ENCODE results near the gene KEL.

Gene KEL

GRCh38 chr7:142959202-142959601 is 3.0 kb downstream of the KEL start:
- Histone ChIP-seq H3K4me3 (ENCODE audit: low read length) (no peak overlapping the region), H3K4me1 (ENCODE audit: control insufficient read depth, insufficient read depth, low read length) (no peaks in the 10 kb centered on the region), H3K36me3 (ENCODE audit: insufficient read depth, low read length) (no peaks in the 10 kb centered on the region), H3K9me3 (replicated peaks; ENCODE audit: low read length) (no peaks in the 10 kb centered on the region), H3K9ac (ENCODE audit: low read depth, low read length) (no peak overlapping the region), H3K27me3 (ENCODE audit: control insufficient read depth, insufficient read depth, low read length) (peaks cover 29% of the 10 kb centered on the region), H3K4me2 (ENCODE audit: low read length) (no peak overlapping the region)

GRCh38 chr7:142957723-142958122 is 4.4 kb downstream of the KEL start:
- H3K36me3 ChIP-seq (ENCODE audit: insufficient read depth, low read length) = no peaks in the 10 kb centered on the region
- no peaks in the 10 kb centered on the region for H3K9me3 ChIP-seq (replicated peaks; ENCODE audit: low read length)
- no peak overlapping the region for H3K4me2 ChIP-seq (ENCODE audit: low read length)
- no peaks in the 10 kb centered on the region for H3K4me1 ChIP-seq (ENCODE audit: control insufficient read depth, insufficient read depth, low read length)
- H3K27me3 ChIP-seq (ENCODE audit: control insufficient read depth, insufficient read depth, low read length) = peaks cover 23% of the 10 kb centered on the region
- no peak overlapping the region for H3K9ac ChIP-seq (ENCODE audit: low read depth, low read length)
- H3K4me3 ChIP-seq (ENCODE audit: low read length) = no peak overlapping the region

DNA sequence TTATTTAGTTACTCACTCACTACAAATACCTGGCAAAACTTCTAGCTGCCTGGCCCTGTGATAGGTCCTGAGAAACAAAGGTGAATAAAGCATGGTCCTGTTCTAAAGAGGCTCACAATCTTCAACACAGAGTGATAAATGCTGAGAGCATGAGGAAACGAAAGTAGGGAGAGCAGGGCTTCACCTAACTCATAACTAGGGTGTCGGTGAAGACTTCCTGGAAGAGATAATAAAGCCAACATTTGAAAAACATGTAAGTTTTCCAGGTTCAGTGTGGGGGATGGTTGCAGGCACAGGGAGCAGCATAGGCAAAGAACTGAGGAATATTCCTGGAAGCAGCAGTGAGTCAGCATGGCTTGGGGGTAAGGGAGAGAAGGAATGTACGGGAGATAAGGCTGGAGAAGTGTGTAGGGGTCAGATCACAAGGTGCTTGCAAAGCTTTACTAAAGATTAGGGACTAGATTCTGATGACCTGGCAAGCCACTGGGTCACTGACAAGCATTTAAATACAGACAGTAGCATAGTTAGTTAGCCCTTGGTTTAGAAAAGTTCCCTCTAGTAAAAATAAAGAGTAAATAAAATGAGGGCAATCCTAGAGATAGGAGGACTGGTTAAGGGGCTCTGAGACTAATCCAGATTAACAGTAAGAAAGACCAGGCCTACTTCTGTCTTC is 5.1 kb downstream of the KEL start:
- H3K4me3 ChIP-seq (ENCODE audit: low read length) = no peak overlapping the region
- no peak overlapping the region for H3K4me2 ChIP-seq (ENCODE audit: low read length)
- H3K9me3 ChIP-seq (replicated peaks; ENCODE audit: low read length) = no peaks in the 10 kb centered on the region
- H3K36me3 ChIP-seq (ENCODE audit: insufficient read depth, low read length) = no peaks in the 10 kb centered on the region
- H3K27me3 ChIP-seq (ENCODE audit: control insufficient read depth, insufficient read depth, low read length) = peaks cover 21% of the 10 kb centered on the region
- H3K4me1 ChIP-seq (ENCODE audit: control insufficient read depth, insufficient read depth, low read length) = no peaks in the 10 kb centered on the region
- H3K9ac ChIP-seq (ENCODE audit: low read depth, low read length) = no peak overlapping the region

DNA sequence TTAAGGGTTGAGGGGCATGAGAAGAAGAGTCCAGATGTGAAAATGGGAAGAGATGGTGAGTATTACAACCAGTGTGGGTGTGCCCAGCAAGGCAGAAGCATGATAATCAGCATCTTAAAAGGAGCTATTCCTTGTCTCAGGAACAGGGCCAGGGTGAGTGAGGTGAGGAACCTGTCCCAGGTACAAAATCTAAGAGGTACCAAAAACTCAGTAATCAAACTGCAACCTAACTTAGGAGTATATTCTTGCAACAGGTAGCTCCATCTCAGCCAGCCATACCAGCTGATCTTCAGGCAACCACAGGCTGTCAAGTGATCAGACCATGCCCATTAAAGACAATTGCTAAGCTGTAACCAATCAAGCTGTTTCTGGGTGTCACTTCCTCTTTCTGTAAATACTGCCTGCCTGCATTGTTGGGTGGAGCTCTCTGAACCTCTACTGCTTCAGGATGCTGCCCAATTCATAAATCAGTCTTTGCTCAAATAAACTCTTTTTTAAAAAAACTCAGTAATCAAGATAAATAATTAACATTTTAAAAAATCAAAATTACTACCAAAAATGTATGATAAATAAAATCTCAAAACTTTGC is 7.4 kb downstream of the KEL start:
- Histone ChIP-seq H3K9ac (ENCODE audit: low read depth, low read length) (no peak overlapping the region), H3K4me1 (ENCODE audit: control insufficient read depth, insufficient read depth, low read length) (no peaks in the 10 kb centered on the region), H3K36me3 (ENCODE audit: insufficient read depth, low read length) (no peaks in the 10 kb centered on the region), H3K4me3 (ENCODE audit: low read length) (no peak overlapping the region), H3K4me2 (ENCODE audit: low read length) (no peak overlapping the region), H3K9me3 (replicated peaks; ENCODE audit: low read length) (no peaks in the 10 kb centered on the region), H3K27me3 (ENCODE audit: control insufficient read depth, insufficient read depth, low read length) (peaks cover 18% of the 10 kb centered on the region)

DNA sequence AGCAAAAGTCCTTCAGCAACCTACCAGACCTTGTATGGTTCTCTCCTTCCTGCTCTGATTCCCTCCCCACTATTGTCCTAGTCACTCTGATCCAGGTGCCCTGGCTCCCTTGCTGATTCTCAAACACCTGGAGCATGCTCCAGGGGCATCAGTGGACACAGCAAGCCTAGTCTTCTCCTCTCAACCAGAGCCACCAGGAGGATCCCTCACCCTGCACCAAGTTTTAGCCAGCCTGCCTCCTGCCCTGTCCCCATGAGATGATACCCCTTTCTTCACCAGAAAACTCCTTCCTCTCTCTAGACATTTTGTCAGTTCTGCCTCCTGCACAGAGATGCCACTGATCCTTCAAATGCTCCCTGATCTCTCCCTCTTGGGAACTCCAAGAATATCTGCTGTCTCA is 11.9 kb downstream of the KEL start:
- Histone ChIP-seq H3K4me1 (ENCODE audit: control insufficient read depth, insufficient read depth, low read length) (no peaks in the 10 kb centered on the region), H3K4me2 (ENCODE audit: low read length) (no peak overlapping the region), H3K36me3 (ENCODE audit: insufficient read depth, low read length) (no peaks in the 10 kb centered on the region), H3K27me3 (ENCODE audit: control insufficient read depth, insufficient read depth, low read length) (peaks cover 18% of the 10 kb centered on the region), H3K9me3 (replicated peaks; ENCODE audit: low read length) (no peaks in the 10 kb centered on the region), H3K9ac (ENCODE audit: low read depth, low read length) (no peak overlapping the region), H3K4me3 (ENCODE audit: low read length) (no peak overlapping the region)

DNA sequence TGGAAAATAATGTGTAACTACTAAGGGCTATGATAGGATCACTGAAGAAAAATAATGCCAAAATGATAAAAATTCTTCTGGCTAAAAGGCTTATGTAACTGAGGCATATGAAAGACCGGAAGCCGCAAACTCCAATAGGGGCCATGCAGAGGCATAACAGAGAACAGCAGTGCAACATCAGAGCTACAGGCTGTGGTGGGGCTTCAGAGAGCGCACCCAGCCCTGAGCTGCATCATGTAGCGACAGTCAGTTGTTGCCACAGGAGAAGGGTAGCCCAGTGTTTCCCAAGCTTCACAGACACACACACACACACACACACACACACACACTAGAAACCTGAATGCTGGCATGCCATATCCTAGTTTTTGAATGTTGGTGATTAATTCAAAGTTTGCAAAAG is 13.6 kb downstream of the KEL start:
- H3K9me3 ChIP-seq (replicated peaks; ENCODE audit: low read length) = no peaks in the 10 kb centered on the region
- no peak overlapping the region for H3K4me2 ChIP-seq (ENCODE audit: low read length)

GRCh38 chr7:142945001-142945400 is 17.2 kb downstream of the KEL start:
- Histone ChIP-seq H3K9ac (ENCODE audit: low read depth, low read length) (no peak overlapping the region), H3K27me3 (ENCODE audit: control insufficient read depth, insufficient read depth, low read length) (peaks cover 13% of the 10 kb centered on the region), H3K9me3 (replicated peaks; ENCODE audit: low read length) (no peaks in the 10 kb centered on the region), H3K4me2 (ENCODE audit: low read length) (no peak overlapping the region), H3K36me3 (ENCODE audit: insufficient read depth, low read length) (no peaks in the 10 kb centered on the region), H3K4me3 (ENCODE audit: low read length) (no peak overlapping the region), H3K4me1 (ENCODE audit: control insufficient read depth, insufficient read depth, low read length) (no peaks in the 10 kb centered on the region)

More for the DNA sequence above, 13.6 kb downstream of the KEL start:
- no peak overlapping the region for H3K9ac ChIP-seq (ENCODE audit: low read depth, low read length)
- H3K4me3 ChIP-seq (ENCODE audit: low read length) = no peak overlapping the region
- H3K4me1 ChIP-seq (ENCODE audit: control insufficient read depth, insufficient read depth, low read length) = no peaks in the 10 kb centered on the region
- peaks cover 18% of the 10 kb centered on the region for H3K27me3 ChIP-seq (ENCODE audit: control insufficient read depth, insufficient read depth, low read length)
- H3K36me3 ChIP-seq (ENCODE audit: insufficient read depth, low read length) = no peaks in the 10 kb centered on the region

DNA sequence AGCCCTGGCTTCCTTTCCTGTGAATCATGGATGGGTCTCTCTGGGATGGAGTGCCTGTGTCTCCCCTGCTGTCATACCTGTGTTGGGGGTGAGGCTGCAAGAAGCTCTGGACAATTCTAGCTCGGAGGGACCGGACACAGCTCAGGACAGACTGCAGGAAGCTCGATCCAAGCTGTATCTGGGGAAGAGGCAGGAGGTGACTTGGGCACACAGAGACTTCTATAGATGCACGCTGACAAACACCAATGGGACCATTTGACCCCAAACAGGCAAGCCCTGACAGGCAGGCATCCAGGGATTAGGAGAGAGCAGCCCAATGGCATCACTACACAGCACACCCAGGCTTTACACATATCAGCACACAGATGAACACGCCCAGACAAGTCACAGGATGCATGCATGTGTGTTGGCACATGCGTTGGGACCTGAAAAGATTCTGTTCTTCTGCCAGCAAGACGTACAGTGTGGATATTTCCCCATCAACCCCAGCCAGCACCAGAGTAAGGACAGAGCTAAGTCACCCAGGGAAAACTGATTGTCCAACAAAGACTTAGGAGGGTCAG is 18.4 kb downstream of the KEL start:
- H3K4me2 ChIP-seq (ENCODE audit: low read length) = no peak overlapping the region
- H3K27me3 ChIP-seq (ENCODE audit: control insufficient read depth, insufficient read depth, low read length) = peaks cover 6% of the 10 kb centered on the region
- H3K4me3 ChIP-seq (ENCODE audit: low read length) = no peak overlapping the region
- no peaks in the 10 kb centered on the region for H3K4me1 ChIP-seq (ENCODE audit: control insufficient read depth, insufficient read depth, low read length)
- H3K36me3 ChIP-seq (ENCODE audit: insufficient read depth, low read length) = no peaks in the 10 kb centered on the region
- no peak overlapping the region for H3K9ac ChIP-seq (ENCODE audit: low read depth, low read length)
- no peaks in the 10 kb centered on the region for H3K9me3 ChIP-seq (replicated peaks; ENCODE audit: low read length)

GRCh38 chr7:142942746-142943145 is 19.4 kb downstream of the KEL start:
- H3K36me3 ChIP-seq (ENCODE audit: insufficient read depth, low read length) = no peaks in the 10 kb centered on the region
- H3K9ac ChIP-seq (ENCODE audit: low read depth, low read length) = no peak overlapping the region
- H3K4me3 ChIP-seq (ENCODE audit: low read length) = no peak overlapping the region
- H3K4me1 ChIP-seq (ENCODE audit: control insufficient read depth, insufficient read depth, low read length) = no peaks in the 10 kb centered on the region
- H3K9me3 ChIP-seq (replicated peaks; ENCODE audit: low read length) = no peaks in the 10 kb centered on the region
- H3K4me2 ChIP-seq (ENCODE audit: low read length) = no peak overlapping the region
- H3K27me3 ChIP-seq (ENCODE audit: control insufficient read depth, insufficient read depth, low read length) = peaks cover 15% of the 10 kb centered on the region

DNA sequence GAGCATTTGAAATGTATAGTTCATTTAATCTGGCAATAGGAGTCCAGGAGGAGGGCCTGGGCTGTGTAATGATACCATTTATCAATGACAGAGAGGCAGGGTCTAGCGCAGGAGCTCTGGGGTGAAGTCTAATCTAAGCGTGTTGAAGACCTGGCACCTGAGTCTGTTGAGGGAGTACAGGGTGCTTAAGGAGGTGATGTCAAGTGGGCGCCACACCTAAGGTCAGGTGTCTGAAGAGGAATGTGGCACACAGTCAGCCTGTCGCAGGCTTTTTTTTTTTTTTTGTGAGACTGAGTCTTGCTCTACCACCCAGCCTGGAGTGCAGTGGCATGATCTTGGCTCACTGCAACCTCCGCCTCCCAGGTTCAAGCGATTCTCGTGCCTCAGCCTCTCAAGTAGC is 20.6 kb downstream of the KEL start:
- Histone ChIP-seq H3K4me3 (ENCODE audit: low read length) (no peak overlapping the region), H3K9me3 (replicated peaks; ENCODE audit: low read length) (no peaks in the 10 kb centered on the region), H3K9ac (ENCODE audit: low read depth, low read length) (no peak overlapping the region), H3K27me3 (ENCODE audit: control insufficient read depth, insufficient read depth, low read length) (peaks cover 12% of the 10 kb centered on the region), H3K4me1 (ENCODE audit: control insufficient read depth, insufficient read depth, low read length) (no peaks in the 10 kb centered on the region), H3K4me2 (ENCODE audit: low read length) (no peak overlapping the region), H3K36me3 (ENCODE audit: insufficient read depth, low read length) (no peaks in the 10 kb centered on the region)

DNA sequence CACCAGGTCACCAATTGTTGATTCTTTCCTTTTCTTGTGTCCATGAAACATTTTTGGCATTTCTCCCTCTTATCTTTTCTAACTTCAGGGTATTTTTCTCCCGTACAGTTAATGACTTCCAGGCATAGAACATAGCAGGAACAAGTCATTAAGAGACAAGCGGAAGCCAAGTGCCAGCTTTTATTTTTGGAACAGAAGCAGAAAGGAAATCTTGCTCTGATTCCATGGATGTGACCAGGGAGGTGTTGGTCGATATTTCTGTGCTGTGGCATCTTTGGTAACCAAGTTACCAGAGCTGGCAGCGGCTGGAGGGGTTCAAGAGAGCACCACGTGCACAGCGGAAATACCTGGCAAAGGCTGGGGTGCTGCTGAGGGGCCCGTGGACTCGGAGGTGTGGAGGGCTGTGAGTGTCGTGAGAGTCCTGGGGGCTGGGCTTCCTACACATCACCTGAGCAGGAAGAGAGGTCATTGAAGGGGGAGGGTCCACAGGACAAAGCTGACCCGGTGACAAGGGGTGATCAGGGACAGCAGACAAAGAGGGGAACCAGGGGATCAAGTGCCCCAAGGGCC is 21.1 kb downstream of the KEL start:
- Histone ChIP-seq H3K27me3 (ENCODE audit: control insufficient read depth, insufficient read depth, low read length) (peaks cover 11% of the 10 kb centered on the region), H3K4me1 (ENCODE audit: control insufficient read depth, insufficient read depth, low read length) (no peaks in the 10 kb centered on the region), H3K9me3 (replicated peaks; ENCODE audit: low read length) (no peaks in the 10 kb centered on the region), H3K4me2 (ENCODE audit: low read length) (no peak overlapping the region), H3K4me3 (ENCODE audit: low read length) (no peak overlapping the region), H3K36me3 (ENCODE audit: insufficient read depth, low read length) (no peaks in the 10 kb centered on the region), H3K9ac (ENCODE audit: low read depth, low read length) (no peak overlapping the region)
